Measurements from ENCODE around the gene FAM13A. TPM values are rescaled to one million over a fixed set of nuclear protein-coding genes. Genes with fewer than 3 reads are reported as not detected.
"Not testable (repeated sequence)": the region's sequence is repeated elsewhere in the genome, so short reads cannot be mapped to it uniquely, and the experiment has no call there.

The FAM13A gene
- total and polyA plus RNA-seq, 2 donors (not counting 3 experiments of a cell fraction or from before 2014, with no cell fraction given) = 3.3 to 10.5 TPM

DNA sequence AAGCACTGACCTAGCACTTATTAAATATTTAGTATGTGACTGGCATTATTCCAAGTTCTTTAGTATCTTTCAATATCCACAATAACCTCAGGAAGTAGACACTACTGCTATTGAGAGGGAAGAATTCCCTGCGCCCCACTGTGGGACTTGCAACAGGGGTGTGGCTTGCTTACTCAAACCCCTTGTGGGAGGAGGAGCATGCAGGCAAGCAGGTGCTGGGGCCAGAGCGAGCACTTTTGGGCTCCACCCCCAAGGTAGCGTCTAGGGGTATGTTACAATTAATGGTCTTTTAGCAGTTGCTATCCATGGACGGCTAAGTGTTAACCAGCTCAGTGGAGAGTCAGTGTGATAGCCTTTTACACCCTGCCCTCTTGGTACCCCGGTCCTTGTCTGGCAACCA lies 50.7 kb downstream of the FAM13A start:
- ChIA-PET POLR2A (no interaction called here), CTCF (interaction anchor here (1.1 kb wide), 1 partner anchor 333 kb away, joined by 3 read pairs; no protein-coding TSS in a partner anchor)
- Histone ChIP-seq H3K4me2 (ENCODE audit: insufficient read depth, low read length) (no peak overlapping the region), H3K4me1 (ENCODE audit: control insufficient read depth, extremely low read depth, insufficient read depth, low read length) (no peaks in the 10 kb centered on the region), H3K4me3 (replicated peaks in 1 of 3; ENCODE audit: insufficient read depth in 1 of 3, low read depth in 1 of 3, low read length in 3 of 3) (no peak overlapping the region), H3K79me2 (ENCODE audit: control insufficient read depth, insufficient read depth, low read length) (no peaks in the 10 kb centered on the region), H3K9ac (replicated peaks; ENCODE audit: extremely low read depth, insufficient read depth, low read length) (no peak overlapping the region), H2AFZ (ENCODE audit: low read depth, low read length) (no peak overlapping the region), H3K27ac (ENCODE audit: insufficient read depth, low read depth, low read length) (no peak overlapping the region), H4K20me1 (replicated peaks; ENCODE audit: control insufficient read depth, extremely low read depth, insufficient read depth, low read length) (no peaks in the 10 kb centered on the region), H3K27me3 (ENCODE audit: control insufficient read depth in 2 of 2, insufficient read depth in 2 of 2, low read length in 2 of 2) (no peaks in the 10 kb centered on the region), H3K36me3 (ENCODE audit: control insufficient read depth in 2 of 2, extremely low read depth in 1 of 2, insufficient read depth in 2 of 2, low read length in 2 of 2) (no peaks in the 10 kb centered on the region), H3K9me1 (replicated peaks; ENCODE audit: control insufficient read depth, extremely low read depth, insufficient read depth, low read length) (no peaks in the 10 kb centered on the region), H3K9me3 (replicated peaks; ENCODE audit: control insufficient read depth, insufficient read depth, low read length) (no peaks in the 10 kb centered on the region)
- no peak for TF ChIP-seq MYC (IDR thresholded peaks at IDR 0.05; ENCODE audit: low read depth, low read length)
- no peak for TF ChIP-seq GATA2 (IDR thresholded peaks at IDR 0.05; ENCODE audit: insufficient read depth, insufficient read length, low read depth, low read length)
- TF ChIP-seq EZH2 (IDR thresholded peaks at IDR 0.05; ENCODE audit: borderline replicate concordance, low read depth, low read length, severe bottlenecking) = no peak
- TF ChIP-seq FOS (IDR thresholded peaks at IDR 0.05; ENCODE audit: borderline replicate concordance, insufficient read depth, low read length) = no peak
- TF ChIP-seq, protein P1, sequence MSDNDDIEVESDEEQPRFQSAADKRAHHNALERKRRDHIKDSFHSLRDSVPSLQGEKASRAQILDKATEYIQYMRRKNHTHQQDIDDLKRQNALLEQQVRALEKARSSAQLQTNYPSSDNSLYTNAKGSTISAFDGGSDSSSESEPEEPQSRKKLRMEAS (IDR thresholded peaks at IDR 0.05; ENCODE audit: insufficient read depth, insufficient read length) = no peak
- no peak for TF ChIP-seq POLR2A (IDR thresholded peaks at IDR 0.05; ENCODE audit: low read depth, low read length)
- TF ChIP-seq, protein P2, sequence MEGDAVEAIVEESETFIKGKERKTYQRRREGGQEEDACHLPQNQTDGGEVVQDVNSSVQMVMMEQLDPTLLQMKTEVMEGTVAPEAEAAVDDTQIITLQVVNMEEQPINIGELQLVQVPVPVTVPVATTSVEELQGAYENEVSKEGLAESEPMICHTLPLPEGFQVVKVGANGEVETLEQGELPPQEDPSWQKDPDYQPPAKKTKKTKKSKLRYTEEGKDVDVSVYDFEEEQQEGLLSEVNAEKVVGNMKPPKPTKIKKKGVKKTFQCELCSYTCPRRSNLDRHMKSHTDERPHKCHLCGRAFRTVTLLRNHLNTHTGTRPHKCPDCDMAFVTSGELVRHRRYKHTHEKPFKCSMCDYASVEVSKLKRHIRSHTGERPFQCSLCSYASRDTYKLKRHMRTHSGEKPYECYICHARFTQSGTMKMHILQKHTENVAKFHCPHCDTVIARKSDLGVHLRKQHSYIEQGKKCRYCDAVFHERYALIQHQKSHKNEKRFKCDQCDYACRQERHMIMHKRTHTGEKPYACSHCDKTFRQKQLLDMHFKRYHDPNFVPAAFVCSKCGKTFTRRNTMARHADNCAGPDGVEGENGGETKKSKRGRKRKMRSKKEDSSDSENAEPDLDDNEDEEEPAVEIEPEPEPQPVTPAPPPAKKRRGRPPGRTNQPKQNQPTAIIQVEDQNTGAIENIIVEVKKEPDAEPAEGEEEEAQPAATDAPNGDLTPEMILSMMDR (IDR thresholded peaks at IDR 0.05; ENCODE audit: extremely low read depth in 1 of 2, insufficient read depth in 1 of 2, low read depth in 1 of 2, low read length in 2 of 2) = no peak
- no peak for TF ChIP-seq JUN (IDR thresholded peaks at IDR 0.05; ENCODE audit: borderline replicate concordance, insufficient read depth, insufficient read length, low read depth)
- TF ChIP-seq POLR2AphosphoS5 (IDR thresholded peaks at IDR 0.05; ENCODE audit: insufficient read depth, low read depth, low read length) = no peak
- intact Hi-C loops (cut with micrococcal nuclease) = no loop called here
- dilution Hi-C loops (cut with MboI; ENCODE audit: extremely low pct_ligation_motif_present, low sequenced_read_pairs) = loop anchor here (25.0 kb wide), 1 partner anchor 194 kb away; no protein-coding TSS in a partner anchor
- no peak for FAIRE-seq
- DNase-seq (ENCODE audit: low read depth, low spot score) = no peak
- BruUV-seq (replicated peaks) = no TSS peak

DNA sequence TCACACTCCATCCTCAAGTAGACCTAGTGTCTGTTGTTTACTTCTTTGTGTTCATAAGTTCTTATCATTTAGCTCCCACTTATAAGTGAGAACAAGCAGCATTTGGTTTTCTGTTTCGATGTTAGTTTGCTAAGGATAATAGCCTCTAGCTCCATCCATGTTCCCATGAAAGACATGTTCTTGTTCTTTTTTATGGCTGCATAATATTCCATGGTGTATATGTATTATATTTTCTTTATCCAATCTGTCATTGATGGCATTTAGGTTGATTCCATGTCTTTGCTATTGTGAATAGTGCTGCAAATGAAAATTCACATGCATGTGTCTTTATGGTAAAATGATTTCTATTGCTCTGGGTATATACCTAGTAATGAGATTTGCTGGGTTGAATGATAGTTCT lies 51.9 kb downstream of the FAM13A start:
- BruUV-seq (replicated peaks); H3K36me3 ChIP-seq (ENCODE audit: control insufficient read depth in 2 of 2, extremely low read depth in 1 of 2, insufficient read depth in 2 of 2, low read length in 2 of 2); intact Hi-C loops (cut with micrococcal nuclease); DNase-seq (ENCODE audit: low read depth, low spot score); FAIRE-seq; H3K9ac ChIP-seq (replicated peaks; ENCODE audit: extremely low read depth, insufficient read depth, low read length); H3K4me2 ChIP-seq (ENCODE audit: insufficient read depth, low read length); H3K4me1 ChIP-seq (ENCODE audit: control insufficient read depth, extremely low read depth, insufficient read depth, low read length); H3K9me3 ChIP-seq (replicated peaks; ENCODE audit: control insufficient read depth, insufficient read depth, low read length); H3K9me1 ChIP-seq (replicated peaks; ENCODE audit: control insufficient read depth, extremely low read depth, insufficient read depth, low read length); H3K27ac ChIP-seq (ENCODE audit: insufficient read depth, low read depth, low read length); H2AFZ ChIP-seq (ENCODE audit: low read depth, low read length); H3K79me2 ChIP-seq (ENCODE audit: control insufficient read depth, insufficient read depth, low read length); H3K4me3 ChIP-seq (replicated peaks in 1 of 3; ENCODE audit: insufficient read depth in 1 of 3, low read depth in 1 of 3, low read length in 3 of 3); H4K20me1 ChIP-seq (replicated peaks; ENCODE audit: control insufficient read depth, extremely low read depth, insufficient read depth, low read length); H3K27me3 ChIP-seq (ENCODE audit: control insufficient read depth in 2 of 2, insufficient read depth in 2 of 2, low read length in 2 of 2); POLR2A ChIA-PET: not testable (repeated sequence)
- dilution Hi-C loops (cut with MboI; ENCODE audit: extremely low pct_ligation_motif_present, low sequenced_read_pairs) = loop anchor here (25.0 kb wide), 1 partner anchor 193 kb away; no protein-coding TSS in a partner anchor
- CTCF ChIA-PET = interaction anchor here (1.5 to 1.7 kb wide), 2 partner anchors 11 to 18 kb away, joined by 3 to 5 read pairs; no protein-coding TSS in a partner anchor
